Gastroesophageal sphincter (tissue), 3 donors: ENCODE results near the gene SPACA9.
A peak's percentile ranks its signal among the peaks of the same experiment; 100 is the strongest.

Source experiments
- EP300 ChIP-seq: sonication (generic); formaldehyde crosslinking; IDR thresholded peaks from one replicate; pipeline ENCODE4 v1.6.1; 2017; ENCODE audit warnings: antibody characterized with exemption, mild to moderate bottlenecking
- POLR2AphosphoS5 ChIP-seq: sonication (generic); formaldehyde crosslinking; IDR thresholded peaks from one replicate; pipeline ENCODE4 v1.6.1; 2017; ENCODE audit warnings: antibody characterized with exemption
- TF ChIP-seq, protein P1 (sequence below), 4 experiments: fragments of 200-600 bp in 2 of 4; fragments of 450-650 bp in 2 of 4; sonication (generic) in 1 of 4; IDR thresholded peaks; one replicate each; pipeline ENCODE4 v1.5.1; 2017 to 2019; ENCODE audit warnings: antibody characterized with exemption in 4 of 4, mild to moderate bottlenecking in 2 of 4, moderate library complexity in 2 of 4

GRCh38 chr9:132878695-132879456 is at the start of gene SPACA9:
- TF ChIP-seq, protein P1, sequence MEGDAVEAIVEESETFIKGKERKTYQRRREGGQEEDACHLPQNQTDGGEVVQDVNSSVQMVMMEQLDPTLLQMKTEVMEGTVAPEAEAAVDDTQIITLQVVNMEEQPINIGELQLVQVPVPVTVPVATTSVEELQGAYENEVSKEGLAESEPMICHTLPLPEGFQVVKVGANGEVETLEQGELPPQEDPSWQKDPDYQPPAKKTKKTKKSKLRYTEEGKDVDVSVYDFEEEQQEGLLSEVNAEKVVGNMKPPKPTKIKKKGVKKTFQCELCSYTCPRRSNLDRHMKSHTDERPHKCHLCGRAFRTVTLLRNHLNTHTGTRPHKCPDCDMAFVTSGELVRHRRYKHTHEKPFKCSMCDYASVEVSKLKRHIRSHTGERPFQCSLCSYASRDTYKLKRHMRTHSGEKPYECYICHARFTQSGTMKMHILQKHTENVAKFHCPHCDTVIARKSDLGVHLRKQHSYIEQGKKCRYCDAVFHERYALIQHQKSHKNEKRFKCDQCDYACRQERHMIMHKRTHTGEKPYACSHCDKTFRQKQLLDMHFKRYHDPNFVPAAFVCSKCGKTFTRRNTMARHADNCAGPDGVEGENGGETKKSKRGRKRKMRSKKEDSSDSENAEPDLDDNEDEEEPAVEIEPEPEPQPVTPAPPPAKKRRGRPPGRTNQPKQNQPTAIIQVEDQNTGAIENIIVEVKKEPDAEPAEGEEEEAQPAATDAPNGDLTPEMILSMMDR (IDR thresholded peaks at IDR 0.05) = no peak
- TF ChIP-seq POLR2AphosphoS5 (peak; percentile 8), EP300 (no peak)
